IMR-90 (cell line): ENCODE results near the gene GEMIN8. TPM values are rescaled to one million over a fixed set of nuclear protein-coding genes. Genes with fewer than 3 reads are reported as not detected.
A peak's percentile ranks its signal among the peaks of the same experiment; 100 is the strongest.

Experiments
- ATAC-seq: fragments of 200-7000 bp; cut with Tn5 transposase; 2 replicates; pipeline ENCODE4 v1.9.1; 2020; ENCODE audit warnings: low read depth, mild to moderate bottlenecking, moderate library complexity
- BruUV-seq: library from RNA; stranded (reverse); fragments of 400-500 nt; replicated peaks from 2 replicates; lab custom pipeline; 2021; lab: Mats Ljungman, UMichigan
- CTCF ChIA-PET: fragments of 300-600 bp; formaldehyde crosslinking; extraction: SDS; loops from one replicate; lab custom pipeline; 2021; ENCODE audit warnings: antibody characterized with exemption; lab: Yijun Ruan, JAX
- POLR2A ChIA-PET: fragments of 300-600 bp; sonication (Branson Sonifier 250); formaldehyde crosslinking; loops from one replicate; lab custom pipeline; 2022; ENCODE audit warnings: antibody characterized with exemption; ENCODE audit not compliant: unreplicated experiment; lab: Charles Lee
- DNase-seq: peaks from one replicate; pipeline ENCODE4 v3.0.0; 2013
- H2AFZ ChIP-seq: replicated peaks from 2 replicates; pipeline ENCODE3; 2013; ENCODE audit warnings: low read length, mild to moderate bottlenecking; ENCODE audit not compliant: poor library complexity
- H2AK5ac ChIP-seq: 2 replicates; pipeline ENCODE4 v1.6.1; 2013; ENCODE audit warnings: low read depth, low read length, inconsistent platforms
- H2AK9ac ChIP-seq: replicated peaks from 2 replicates; pipeline ENCODE3; 2013; ENCODE audit warnings: mild to moderate bottlenecking, low read depth, low read length, moderate library complexity; ENCODE audit not compliant: poor library complexity
- H2BK120ac ChIP-seq: 2 replicates; pipeline ENCODE4 v1.6.1; 2013; ENCODE audit warnings: low read depth, low read length, inconsistent platforms
- H2BK15ac ChIP-seq: 3 replicates; pipeline ENCODE4 v1.6.1; 2013; ENCODE audit warnings: low read depth, low read length, inconsistent platforms
- H2BK20ac ChIP-seq: 2 replicates; pipeline ENCODE4 v1.6.1; 2013; ENCODE audit warnings: low read depth, mild to moderate bottlenecking, inconsistent platforms, low read length, moderate library complexity
- H2BK5ac ChIP-seq: 2 replicates; pipeline ENCODE4 v1.6.1; 2013; ENCODE audit warnings: mild to moderate bottlenecking, low read depth, low read length, inconsistent platforms; ENCODE audit not compliant: poor library complexity, severe bottlenecking
- H3K14ac ChIP-seq: replicated peaks from 2 replicates; pipeline ENCODE4 v1.6.1; 2013; ENCODE audit warnings: low read depth, low read length, inconsistent platforms
- H3K18ac ChIP-seq: 2 replicates; pipeline ENCODE4 v1.6.1; 2013; ENCODE audit warnings: low read depth, low read length, control low read depth
- H3K23ac ChIP-seq: 2 replicates; pipeline ENCODE4 v1.6.1; 2013; ENCODE audit warnings: low read depth, low read length, inconsistent platforms
- H3K27ac ChIP-seq: 2 replicates; pipeline ENCODE4 v1.5.1; 2013; ENCODE audit warnings: mild to moderate bottlenecking, control low read depth, low read length; ENCODE audit not compliant: insufficient read depth
- H3K27me3 ChIP-seq: 2 replicates; pipeline ENCODE4 v1.6.1; 2013; ENCODE audit warnings: low read length; ENCODE audit not compliant: control insufficient read depth, insufficient read depth
- H3K36me3 ChIP-seq: 2 replicates; pipeline ENCODE4 v1.6.1; 2013; ENCODE audit warnings: low read length, mixed read lengths; ENCODE audit not compliant: control insufficient read depth, insufficient read depth
- H3K4ac ChIP-seq: 2 replicates; pipeline ENCODE4 v1.6.1; 2013; ENCODE audit warnings: low read depth, low read length, inconsistent platforms
- H3K4me1 ChIP-seq: 2 replicates; pipeline ENCODE4 v1.6.1; 2013; ENCODE audit warnings: low read length, mixed read lengths; ENCODE audit not compliant: control insufficient read depth, insufficient read depth
- H3K4me2 ChIP-seq: 2 replicates; pipeline ENCODE4 v1.6.1; 2013; ENCODE audit warnings: low read depth, mild to moderate bottlenecking, control low read depth, low read length, moderate library complexity
- H3K4me3 ChIP-seq: 2 replicates; pipeline ENCODE4 v1.5.1; 2013; ENCODE audit warnings: low read depth, mild to moderate bottlenecking, control low read depth, low read length, moderate library complexity; ENCODE audit not compliant: insufficient read depth
- H3K56ac ChIP-seq: 2 replicates; pipeline ENCODE4 v1.6.1; 2013; ENCODE audit warnings: low read length, inconsistent platforms; ENCODE audit not compliant: insufficient read depth; ENCODE audit errors: extremely low read depth
- H3K79me1 ChIP-seq, 2 experiments: 2 replicates each; pipeline ENCODE4 v1.6.1; 2013; ENCODE audit warnings: low read length in 2 of 2, inconsistent platforms in 1 of 2, low read depth in 1 of 2
- H3K9ac ChIP-seq: 2 replicates; pipeline ENCODE4 v1.6.1; 2013; ENCODE audit warnings: low read depth, low read length, control low read depth
- H3K9me1 ChIP-seq: 2 replicates; pipeline ENCODE4 v1.6.1; 2013; ENCODE audit warnings: low read length, inconsistent platforms; ENCODE audit not compliant: insufficient read depth
- H3K9me3 ChIP-seq: 2 replicates; pipeline ENCODE4 v1.6.1; 2013; ENCODE audit warnings: low read length; ENCODE audit not compliant: control insufficient read depth, insufficient read depth
- H4K20me1 ChIP-seq: 2 replicates; pipeline ENCODE4 v1.6.1; 2013; ENCODE audit warnings: low read length, inconsistent platforms; ENCODE audit not compliant: insufficient read depth
- H4K5ac ChIP-seq: 2 replicates; pipeline ENCODE4 v1.6.1; 2013; ENCODE audit warnings: mild to moderate bottlenecking, low read depth, low read length, control low read depth
- H4K8ac ChIP-seq, 2 experiments: 2 replicates each; pipeline ENCODE4 v1.6.1; 2013; ENCODE audit warnings: low read depth in 2 of 2, low read length in 2 of 2, control low read depth in 1 of 2, inconsistent platforms in 1 of 2
- H4K91ac ChIP-seq: 2 replicates; pipeline ENCODE4 v1.6.1; 2013; ENCODE audit warnings: low read depth, low read length, inconsistent platforms; ENCODE audit not compliant: insufficient read depth
- BHLHE40 ChIP-seq: fragments of 150-350 bp; IDR thresholded peaks from 2 replicates; pipeline ENCODE4 v1.6.1; 2016; ENCODE audit warnings: mild to moderate bottlenecking, low read depth, low read length
- CHD1 ChIP-seq: IDR thresholded peaks from 2 replicates; pipeline ENCODE4 v1.6.1; 2012; ENCODE audit warnings: low read depth, low read length, improper control_type of control experiment
- CTCF ChIP-seq: conservative IDR thresholded peaks from 2 replicates; pipeline ENCODE4 v1.5.1; 2012; ENCODE audit warnings: mild to moderate bottlenecking, low read depth, low read length, improper control_type of control experiment
- ELK1 ChIP-seq: fragments of 150-350 bp; IDR thresholded peaks from 2 replicates; pipeline ENCODE4 v1.6.1; 2016; ENCODE audit warnings: low read depth, mild to moderate bottlenecking, low read length, moderate library complexity, borderline replicate concordance
- FOS ChIP-seq: fragments of 150-350 bp; IDR thresholded peaks from 2 replicates; pipeline ENCODE4 v1.6.1; 2016; ENCODE audit warnings: low read depth, low read length
- MAZ ChIP-seq: IDR thresholded peaks from 2 replicates; pipeline ENCODE4 v1.6.1; 2012; ENCODE audit warnings: low read depth, mild to moderate bottlenecking, low read length, improper control_type of control experiment, moderate library complexity, borderline replicate concordance
- NFE2L2 ChIP-seq: fragments of 150-350 bp; IDR thresholded peaks from 2 replicates; pipeline ENCODE4 v1.6.1; 2016; ENCODE audit warnings: low read depth, mild to moderate bottlenecking, low read length
- POLR2A ChIP-seq: IDR thresholded peaks from 2 replicates; pipeline ENCODE4 v1.6.1; 2012; ENCODE audit warnings: mild to moderate bottlenecking, low read depth, low read length
- RAD21 ChIP-seq: IDR thresholded peaks from 2 replicates; pipeline ENCODE4 v1.6.1; 2012; ENCODE audit warnings: low read length, improper control_type of control experiment
- RCOR1 ChIP-seq: IDR thresholded peaks from 2 replicates; pipeline ENCODE4 v1.6.1; 2012; ENCODE audit warnings: mild to moderate bottlenecking, low read length, improper control_type of control experiment; ENCODE audit not compliant: insufficient replicate concordance
- RFX5 ChIP-seq: IDR thresholded peaks from 2 replicates; pipeline ENCODE4 v1.8.0; 2012; ENCODE audit warnings: low read depth, mild to moderate bottlenecking, low read length, moderate library complexity
- SMC3 ChIP-seq: fragments of 150-350 bp; IDR thresholded peaks from 2 replicates; pipeline ENCODE4 v1.6.1; 2016; ENCODE audit warnings: low read depth, mild to moderate bottlenecking, antibody characterized with exemption, low read length, moderate library complexity
- dilution Hi-C: fragments of 300-500 bp; cut with HindIII; formaldehyde crosslinking; loops from one replicate; pipeline ENCODE4 v1.14.3; 2018; ENCODE audit warnings: low sequenced_read_pairs; ENCODE audit not compliant: unreplicated experiment
- in situ Hi-C: fragments of 300-500 bp; cut with MboI; formaldehyde crosslinking; loops from 3 replicates; pipeline ENCODE4 v1.14.3; 2019; ENCODE audit warnings: low sequenced_read_pairs, inconsistent platforms, mixed read lengths
- intact Hi-C: fragments of 100-400 bp; cut with micrococcal nuclease; formaldehyde crosslinking; loops from 2 replicates; pipeline ENCODE4 v1.10.0; 2022
- polyA plus RNA-seq, 3 experiments: library from polyadenylated mRNA; depleted of rRNA; stranded (reverse); fragments of >200 nt; gene quantifications; 2 replicates each; pipeline ENCODE4 v1.2.3, GENCODE V29; 2012; ENCODE audit warnings: low replicate concordance in 1 of 3
- total RNA-seq: library from RNA; depleted of rRNA; stranded (reverse); fragments of >200 nt; gene quantifications from 2 replicates; pipeline ENCODE4 v1.2.3, GENCODE V29; 2012

The GEMIN8 gene
- total and polyA plus RNA-seq, 2 of the 4 experiments (the other 2 are of a cell fraction), result 12.0 to 24.1 TPM

GRCh38 chrX:14029425-14030173 lies at the start of gene GEMIN8 (continued):
- TF ChIP-seq BHLHE40 (peak; percentile 78), CTCF (no peak)

- H3K36me3 ChIP-seq, result no peaks in the 10 kb centered on the region
- no peak overlapping the region for H3K27ac ChIP-seq
- TF ChIP-seq RCOR1 (no peak), POLR2A (no peak), NFE2L2 (no peak), RFX5 (no peak), ELK1 (no peak), RAD21 (no peak), MAZ (no peak), CHD1 (no peak), SMC3 (no peak), FOS (no peak)
- no peak overlapping the region for H3K4me2 ChIP-seq
- H3K79me1 ChIP-seq, result no peaks in the 10 kb centered on the region
- intact Hi-C loops, result no loop called here
- H3K27me3 ChIP-seq, result peaks cover 3% of the 10 kb centered on the region
- in situ Hi-C loops, result no loop called here
- dilution Hi-C loops, result no loop called here
- no peak overlapping the region for H4K8ac ChIP-seq
- ATAC-seq (no peak), DNase-seq (no peak)
- H3K14ac ChIP-seq, result no peak overlapping the region
- H2BK5ac ChIP-seq, result no peak overlapping the region
- H3K4me3 ChIP-seq, result no peak overlapping the region
- no peak overlapping the region for H3K56ac ChIP-seq
- H4K20me1 ChIP-seq, result no peaks in the 10 kb centered on the region
- no peak overlapping the region for H4K5ac ChIP-seq
- no TSS peak for BruUV-seq
- H3K9me1 ChIP-seq, result no peaks in the 10 kb centered on the region
- no peak overlapping the region for H3K18ac ChIP-seq
- no peak overlapping the region for H2BK15ac ChIP-seq
- H3K9ac ChIP-seq, result no peak overlapping the region
- H3K4ac ChIP-seq, result no peak overlapping the region
- no peaks in the 10 kb centered on the region for H3K4me1 ChIP-seq
- H2AFZ ChIP-seq, result no peak overlapping the region
- no peak overlapping the region for H4K91ac ChIP-seq
- CTCF ChIA-PET, result no interaction called here
- H3K9me3 ChIP-seq, result no peaks in the 10 kb centered on the region
- no peak overlapping the region for H3K23ac ChIP-seq
- no peak overlapping the region for H2BK120ac ChIP-seq
- H2AK5ac ChIP-seq, result no peak overlapping the region
- H2AK9ac ChIP-seq, result no peak overlapping the region
- H2BK20ac ChIP-seq, result no peak overlapping the region
- POLR2A ChIA-PET, result no interaction called here
Observed at GRCh38 chrX:14076639-14077038, 46.9 kb upstream of the GEMIN8 start.
